Hippocampal formation (tissue), 2 donors: ENCODE measurements around the gene FHL2.
"Not testable (repeated sequence)": the region's sequence is repeated elsewhere in the genome, so short reads cannot be mapped to it uniquely, and the experiment has no call there.

Experiments
- DNase-seq, 2 donors: peaks; one replicate each; lab custom pipeline; 2025; lab: John Stamatoyannopoulos, UW

Gene FHL2

DNA sequence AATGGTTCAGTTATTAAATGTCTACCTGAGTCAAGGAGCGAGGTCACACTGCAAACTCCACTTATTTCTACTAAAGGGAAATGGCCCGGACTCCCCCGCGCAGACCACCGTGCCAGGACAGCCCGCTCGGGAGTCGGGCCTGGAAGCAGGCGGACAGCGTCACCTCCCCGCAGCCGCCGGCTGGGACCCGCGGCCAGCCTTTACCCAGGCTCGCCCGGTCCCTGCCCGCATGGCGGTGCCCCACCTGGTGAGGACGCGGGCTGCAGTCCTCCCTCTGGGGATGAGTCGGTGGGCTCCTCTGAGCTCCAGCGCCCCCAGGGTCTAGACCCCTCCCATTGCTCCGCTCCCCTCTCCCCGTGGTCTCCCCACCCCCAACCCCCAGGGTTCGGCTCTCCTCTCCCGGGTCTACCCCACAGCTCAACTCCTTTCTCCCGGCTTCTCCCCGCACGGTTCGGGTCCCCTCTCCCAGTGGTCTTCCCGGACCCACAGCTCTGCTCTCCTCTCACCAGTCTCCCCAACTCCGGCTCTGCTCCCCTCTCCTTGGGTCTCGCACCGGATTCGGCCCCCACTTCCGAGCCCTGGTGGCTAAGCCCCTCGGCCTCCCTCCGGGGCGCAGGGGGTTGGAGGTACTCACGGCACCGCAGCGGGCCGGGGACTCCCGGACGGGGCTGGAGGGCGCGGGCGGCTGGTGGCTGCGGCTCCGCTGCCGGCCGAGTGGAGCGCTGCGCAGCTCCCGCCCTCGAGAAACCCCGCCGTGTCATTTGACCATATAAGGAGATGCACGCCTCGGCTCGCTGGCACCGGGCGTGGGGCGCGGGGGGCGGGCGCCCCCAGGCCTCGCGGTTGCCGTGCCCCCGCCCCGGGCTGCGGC, at the start of gene FHL2:
TSS of gene FHL2 (minus strand) at position 716 of the 871 bp plus-strand sequence. CDS start 12,535 bp downstream, outside the sequence.
- DNase-seq, result peak in 1 of 2 donors; percentile 12

GRCh38 chr2:105447476-105447875, 48.6 kb upstream of the FHL2 start:
- no peak for DNase-seq

DNA sequence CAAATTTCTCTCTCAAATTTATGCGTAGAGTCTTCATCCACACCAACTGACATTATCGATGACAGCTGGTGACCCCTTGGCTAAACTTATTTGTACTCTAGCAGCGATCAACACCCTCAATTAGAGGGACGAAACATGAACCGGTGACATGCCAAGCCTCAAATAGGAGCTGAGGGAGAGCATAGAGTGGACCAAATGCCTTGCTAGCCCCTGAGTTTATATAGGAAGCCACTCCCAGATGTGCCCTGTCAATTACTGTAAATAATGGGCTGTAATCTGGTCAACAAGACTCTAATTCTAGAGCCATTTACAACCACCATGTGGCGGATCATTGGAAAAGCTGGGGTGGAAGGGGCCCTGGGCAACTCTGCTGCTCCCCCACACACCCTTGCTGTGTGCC, 47.6 kb upstream of the FHL2 start:
- DNase-seq, result no peak

DNA sequence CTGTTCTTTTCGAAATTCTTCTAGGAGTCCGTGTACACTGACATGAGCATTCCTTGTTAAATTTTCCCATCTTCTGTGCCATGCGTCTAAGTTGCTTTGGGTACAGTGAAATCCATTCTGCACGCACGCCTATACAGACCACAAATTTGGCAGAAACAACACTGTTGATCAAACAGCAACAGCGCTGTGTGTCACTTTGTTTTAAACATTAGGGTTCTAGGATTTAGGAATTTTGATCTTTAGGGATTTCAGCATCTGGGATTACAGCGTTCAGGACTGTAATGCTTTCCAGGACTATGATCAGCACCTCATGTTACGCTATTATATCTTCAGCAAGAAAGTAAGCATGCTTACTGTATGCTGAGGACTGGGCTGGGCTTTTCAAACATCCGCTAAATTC, 47.1 kb upstream of the FHL2 start:
- DNase-seq, result no peak

DNA sequence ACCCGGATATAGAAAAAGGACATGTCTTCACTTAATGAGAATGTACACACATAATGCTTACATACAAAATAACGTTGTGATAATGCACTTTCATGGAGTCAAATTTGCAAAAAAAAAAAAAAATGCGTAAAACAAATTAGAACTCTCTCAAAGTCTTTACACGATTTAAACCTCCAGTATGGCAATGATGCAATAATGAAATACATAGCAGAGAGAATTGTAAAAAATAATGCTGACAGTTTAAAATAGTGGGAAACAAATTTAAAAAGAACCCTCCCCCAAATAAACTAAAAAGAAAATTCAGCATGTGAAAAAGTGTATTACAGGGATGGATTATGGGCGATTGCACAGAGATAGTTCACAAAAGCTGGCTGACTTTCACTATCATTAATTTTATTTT, 46.6 kb upstream of the FHL2 start:
- DNase-seq, result no peak

GRCh38 chr2:105443617-105444598, 45.1 kb upstream of the FHL2 start:
- no peak for DNase-seq

GRCh38 chr2:105442721-105443120, 43.9 kb upstream of the FHL2 start:
- DNase-seq, result no peak

DNA sequence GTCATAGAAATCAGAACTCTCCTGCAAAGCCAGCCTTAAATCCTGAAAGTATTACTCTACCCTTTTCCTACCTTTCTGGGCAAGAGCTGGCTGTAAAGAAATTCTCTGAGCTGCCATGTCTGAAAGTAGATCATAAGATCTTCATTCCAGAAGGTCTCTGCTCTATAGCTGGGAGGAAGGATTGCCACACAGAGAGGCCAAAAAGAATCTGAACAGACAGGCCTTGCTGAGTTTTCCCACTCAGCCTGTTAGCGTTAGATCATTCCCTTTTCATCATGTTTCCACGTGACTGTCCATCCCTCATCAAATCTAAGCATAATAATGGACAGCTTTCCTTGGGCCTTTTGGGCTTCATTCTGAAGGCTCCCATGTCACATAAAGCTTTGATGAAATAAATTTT, 43.2 kb upstream of the FHL2 start:
- DNase-seq, result no peak

- DNase-seq, result no peak
These were observed 40.3 kb upstream of the FHL2 start for GRCh38 chr2:105439141-105439540.

DNA sequence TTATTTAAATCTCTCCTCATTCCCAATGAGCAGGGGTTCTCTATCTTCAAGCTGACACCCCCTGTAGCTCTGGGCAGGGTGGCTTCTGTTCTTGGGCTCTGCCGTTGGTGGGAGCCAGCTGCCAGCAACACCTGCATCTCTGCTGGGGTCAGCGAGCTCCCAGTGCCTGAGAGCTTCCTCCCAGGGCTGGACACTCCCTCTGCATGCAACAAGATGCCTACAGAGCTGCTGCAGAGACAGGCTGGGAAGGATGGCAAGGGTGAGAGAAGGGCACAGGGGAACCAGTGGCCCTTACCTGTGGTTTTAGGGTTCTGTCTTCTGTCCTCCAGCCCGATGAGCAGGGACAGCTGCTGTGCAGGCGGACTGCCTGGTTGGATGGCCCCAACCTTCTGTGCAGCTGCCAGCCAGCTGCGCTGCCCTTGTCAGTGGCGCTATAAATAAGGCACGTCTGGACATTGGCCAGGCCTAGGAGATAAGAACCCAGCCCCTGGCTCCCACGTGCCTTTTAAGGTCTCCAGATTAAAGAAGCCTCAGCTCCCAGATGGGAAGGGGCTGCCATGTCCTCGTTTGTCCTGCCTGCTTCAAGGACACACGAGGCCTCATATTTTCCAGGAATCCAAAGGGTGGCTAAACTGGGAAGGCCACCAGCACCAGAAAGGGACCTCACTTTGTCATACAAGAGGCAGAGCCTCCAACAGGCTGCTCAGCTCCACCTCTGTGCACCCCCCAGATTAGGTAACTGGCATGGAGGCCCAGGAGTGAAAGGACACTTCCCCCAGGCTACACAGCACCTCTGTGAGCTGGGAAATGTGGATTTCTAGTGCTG, 39.5 kb upstream of the FHL2 start:
- DNase-seq, result no peak

DNA sequence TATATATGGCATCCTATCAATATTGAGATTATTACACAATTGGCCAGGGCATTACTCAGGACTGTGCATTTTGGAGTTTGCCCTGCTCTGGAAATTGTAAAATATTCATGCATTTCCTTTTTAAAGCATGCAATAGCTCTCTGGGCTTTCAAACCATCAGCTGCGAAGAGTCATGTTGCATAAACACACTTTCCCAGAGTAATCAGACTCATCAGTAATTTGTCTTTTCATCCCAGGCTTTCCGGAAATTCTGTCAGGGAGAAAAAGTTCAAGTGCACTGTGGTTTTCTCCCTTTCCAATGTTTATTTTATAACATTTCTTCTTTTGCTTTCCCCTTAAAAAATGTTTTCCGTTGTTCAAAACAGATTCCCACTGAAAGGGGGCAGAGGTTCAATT, 38.9 kb upstream of the FHL2 start:
- DNase-seq, result no peak

- DNase-seq, result no peak
These were observed 33.9 kb upstream of the FHL2 start for GRCh38 chr2:105432749-105433148.

DNA sequence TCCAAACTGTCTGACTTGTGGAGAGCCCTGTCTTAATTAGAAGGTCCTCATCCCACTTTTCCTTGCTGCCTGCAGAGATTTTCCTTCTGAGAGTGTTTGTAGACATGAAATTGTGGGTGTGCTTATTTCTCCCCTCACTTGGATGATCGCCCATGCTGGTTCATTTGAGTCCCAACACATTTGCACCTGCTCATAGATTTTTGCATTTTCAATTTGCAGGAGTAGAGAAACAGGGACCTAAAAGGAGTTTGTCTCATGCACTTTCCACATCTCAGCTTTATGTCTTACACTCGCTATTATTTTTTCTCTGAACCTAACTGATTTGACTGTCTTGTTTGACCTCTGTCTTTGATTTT, 33.2 kb upstream of the FHL2 start:
- no peak for DNase-seq

DNA sequence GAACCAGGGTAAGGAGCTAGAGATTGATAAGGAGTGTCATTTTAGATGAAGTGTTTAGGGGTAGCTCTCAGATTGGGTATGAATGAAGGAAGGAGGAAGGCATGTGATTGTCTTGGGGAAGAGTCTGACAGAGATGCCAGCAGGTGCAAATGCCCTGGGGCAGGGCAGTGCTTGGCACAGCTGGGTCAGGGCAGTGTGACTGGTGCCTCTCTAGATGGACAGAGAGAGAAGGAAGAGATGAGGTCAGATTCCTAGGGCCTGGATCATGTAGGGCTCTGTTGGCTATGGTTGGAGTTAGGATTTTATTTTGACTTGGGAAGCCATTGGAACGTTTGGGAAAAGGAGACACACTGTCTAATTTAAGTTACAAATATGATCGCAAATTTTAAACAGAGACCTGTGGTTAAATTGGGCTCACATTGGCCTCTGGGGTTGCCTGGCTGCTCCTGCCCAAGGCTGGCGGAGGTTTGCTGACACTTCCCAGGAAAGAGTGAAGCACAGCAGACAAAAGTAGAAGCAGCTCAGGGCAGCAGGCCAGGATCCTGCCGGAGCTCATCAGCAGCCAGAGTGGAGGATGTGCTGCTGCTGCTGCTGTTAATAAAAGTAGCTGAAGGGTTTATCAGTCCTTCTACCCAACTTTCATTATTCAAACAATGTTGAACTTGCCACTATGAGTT, 32.7 kb upstream of the FHL2 start:
- DNase-seq, result no peak

DNA sequence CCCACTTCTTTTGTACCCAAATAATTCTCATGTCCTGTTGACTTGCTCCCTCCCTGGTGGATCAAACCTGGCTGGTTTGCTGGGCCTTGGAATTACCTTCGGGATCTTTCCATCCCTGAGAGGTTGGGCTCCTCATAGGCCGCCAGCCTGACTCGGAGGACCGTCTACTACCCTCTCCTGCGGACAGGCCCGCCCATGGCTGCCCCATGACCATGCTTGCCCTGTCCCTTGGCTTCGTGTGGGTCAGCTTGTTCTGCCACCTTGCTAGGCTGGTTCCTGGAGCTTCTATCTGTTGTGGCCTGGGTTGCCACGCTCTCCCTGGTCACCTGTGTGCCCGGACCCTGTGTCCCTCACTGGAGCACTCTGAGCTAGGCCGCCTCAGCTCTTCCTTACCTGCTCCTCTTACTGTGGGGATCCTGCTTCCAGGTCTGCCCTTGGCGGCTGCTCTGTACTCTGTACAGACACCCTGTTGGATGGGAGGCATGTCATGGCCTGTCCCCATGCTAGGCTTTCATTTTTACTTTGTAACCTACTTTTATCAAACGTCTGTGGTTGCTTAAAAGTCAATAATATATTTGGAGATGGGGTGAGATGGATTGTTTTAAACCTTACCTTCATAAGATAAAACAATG, 29.7 kb upstream of the FHL2 start:
- DNase-seq, result no peak

- no peak for DNase-seq
These were observed 28.6 kb upstream of the FHL2 start for GRCh38 chr2:105427485-105427884.

DNA sequence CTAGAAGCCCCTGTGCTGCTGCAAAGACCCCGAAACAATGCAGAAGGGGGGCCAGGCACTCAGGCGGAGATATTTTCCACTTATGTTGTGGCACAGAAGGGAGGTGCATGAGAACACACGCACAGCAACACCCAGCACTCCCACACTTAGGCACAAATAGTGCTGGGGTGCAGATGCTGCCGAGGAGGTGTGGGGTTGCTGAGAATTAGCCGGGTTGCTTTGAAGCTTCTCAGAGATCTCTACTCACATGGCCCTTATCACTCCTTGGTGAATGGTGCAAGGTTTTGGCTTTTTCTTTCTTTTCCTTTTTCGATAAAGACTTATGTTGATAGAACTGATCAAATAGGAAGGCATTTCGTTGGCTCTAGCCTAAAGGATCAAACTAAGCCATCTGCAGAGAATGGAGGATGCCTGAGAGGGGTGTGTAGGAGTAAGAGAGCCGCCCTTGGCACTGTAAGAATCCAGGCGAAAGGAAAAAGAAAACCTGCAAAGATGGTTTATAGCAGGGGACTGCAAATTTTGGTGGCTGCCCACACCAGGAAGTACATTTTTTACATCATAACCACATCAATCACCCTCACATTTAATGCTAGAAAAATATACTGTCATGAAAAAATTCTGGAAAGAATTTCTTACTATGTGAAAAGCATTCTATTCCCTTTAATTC, 27.9 kb upstream of the FHL2 start:
- peak in 1 of 2 donors; percentile 52 for DNase-seq

DNA sequence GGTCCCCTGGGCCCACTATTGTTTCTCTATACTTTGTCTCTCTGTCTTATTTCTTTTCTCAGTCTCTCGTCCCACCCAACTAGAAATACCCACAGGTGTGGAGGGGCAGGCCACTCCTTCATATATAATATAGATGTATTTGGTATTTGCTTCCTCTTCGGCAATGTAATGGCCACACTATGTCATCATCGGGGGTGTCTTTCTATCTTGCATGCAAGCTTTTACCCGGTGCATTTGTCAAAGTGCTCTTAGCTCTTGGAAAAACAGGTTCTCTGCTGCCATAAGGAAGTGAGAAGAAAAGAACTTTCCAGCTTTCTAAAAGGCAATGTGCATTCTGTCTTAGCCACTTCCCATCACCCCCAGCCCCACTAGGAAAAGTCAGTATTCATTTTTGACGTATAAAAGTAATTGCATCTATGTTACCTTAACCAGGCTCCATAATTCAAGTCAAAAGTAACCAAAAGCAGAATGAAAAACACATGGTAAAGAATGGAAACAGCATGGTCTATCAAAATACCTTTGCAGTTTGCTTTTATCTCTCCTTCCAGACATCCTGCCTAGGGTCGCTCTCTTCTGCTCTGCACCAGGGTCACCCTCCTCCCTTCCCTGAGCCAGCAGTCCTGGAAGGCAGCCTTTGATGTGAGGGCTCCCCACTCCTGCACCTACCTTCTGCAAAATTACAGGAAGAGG, 27.2 kb upstream of the FHL2 start:
- no peak for DNase-seq

GRCh38 chr2:105424836-105425235, 26.0 kb upstream of the FHL2 start:
- DNase-seq, result not testable (repeated sequence)

DNA sequence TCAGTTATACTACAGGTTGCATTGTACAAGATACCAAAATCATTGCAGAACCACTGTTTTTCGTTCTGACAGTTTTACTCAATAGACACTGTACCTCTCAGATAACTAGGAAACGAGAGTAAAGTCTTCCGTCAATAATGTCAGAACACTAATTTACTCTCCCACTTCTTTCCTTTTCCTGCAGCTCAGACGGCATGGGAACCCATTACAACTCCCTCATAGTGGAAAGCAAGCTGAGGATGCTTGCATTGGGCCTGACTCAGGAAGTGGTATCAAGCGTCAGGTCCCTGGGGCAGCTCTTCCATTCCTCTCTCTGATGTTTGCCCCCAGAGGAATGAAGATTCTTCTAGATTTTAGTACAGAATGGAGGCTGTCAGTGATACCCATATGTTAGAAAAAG, 23.9 kb upstream of the FHL2 start:
- no peak for DNase-seq
